ENCODE measurements around the gene PLXDC1.
"Not testable (repeated sequence)": the region's sequence is repeated elsewhere in the genome, so short reads cannot be mapped to it uniquely, and the experiment has no call there.

Gene PLXDC1

GRCh38 chr17:39036009-39036408, 115.4 kb downstream of the PLXDC1 start (continued):
- TF ChIP-seq ZBTB6 (tag by site-specific recombination; IDR thresholded peaks at IDR 0.05) (no peak), ZNF426 (tag by site-specific recombination; IDR thresholded peaks at IDR 0.05) (no peak), ZSCAN5A (tag by site-specific recombination; IDR thresholded peaks at IDR 0.05) (no peak), TSHZ1 (tag by site-specific recombination; IDR thresholded peaks at IDR 0.05; ENCODE audit: borderline replicate concordance) (no peak), ZSCAN30 (tag by site-specific recombination; IDR thresholded peaks at IDR 0.05) (no peak), ZNF670 (tag by site-specific recombination; IDR thresholded peaks at IDR 0.05; ENCODE audit: low read depth) (no peak), ZNF202 (tag by site-specific recombination; IDR thresholded peaks at IDR 0.05; ENCODE audit: borderline replicate concordance) (no peak)

GRCh38 chr17:39035578-39035977, 115.9 kb downstream of the PLXDC1 start:
- CTCF ChIA-PET; POLR2A ChIA-PET; H3K27ac ChIP-seq (ENCODE audit: extremely low read depth, low read depth, low read length); H3K9me3 ChIP-seq (ENCODE audit: control insufficient read depth, insufficient read depth, low read depth, low read length); H3K4me1 ChIP-seq (ENCODE audit: control insufficient read depth, insufficient read depth, low read length); H3K4me3 ChIP-seq (ENCODE audit: low read depth, low read length); H3K36me3 ChIP-seq (ENCODE audit: control insufficient read depth in 2 of 2, insufficient read depth in 1 of 2, low read length in 2 of 2): not testable (repeated sequence)

GRCh38 chr17:39028690-39029089, 122.7 kb downstream of the PLXDC1 start:
- POLR2A ChIA-PET: interaction anchor here (0.6 kb wide), 1 partner anchor 277 kb away, joined by 4 read pairs; no protein-coding TSS in a partner anchor
- Histone ChIP-seq H3K36me3 (ENCODE audit: control insufficient read depth in 2 of 2, insufficient read depth in 1 of 2, low read length in 2 of 2) (no peaks in the 10 kb centered on the region), H3K4me1 (ENCODE audit: control insufficient read depth, insufficient read depth, low read length) (peaks cover 7% of the 10 kb centered on the region), H3K27ac (ENCODE audit: extremely low read depth, low read depth, low read length) (no peak overlapping the region), H3K9me3 (ENCODE audit: control insufficient read depth, insufficient read depth, low read depth, low read length) (no peaks in the 10 kb centered on the region), H3K4me3 (ENCODE audit: low read depth, low read length) (no peak overlapping the region)
- CTCF ChIA-PET: interaction anchor here (0.8 to 1.1 kb wide), 3 partner anchors 9 to 417 kb away, joined by 3 to 4 read pairs (median 3); no protein-coding TSS in a partner anchor
- no peak for TF ChIP-seq ZNF404 (tag by site-specific recombination; IDR thresholded peaks at IDR 0.05)
- no peak for TF ChIP-seq ZFHX2 (tag by site-specific recombination; conservative IDR thresholded peaks at IDR 0.05)
- TF ChIP-seq ZBTB20 (tag by site-specific recombination; IDR thresholded peaks at IDR 0.05): no peak
- TF ChIP-seq ZNF626 (tag by site-specific recombination; IDR thresholded peaks at IDR 0.05): no peak
- no peak for TF ChIP-seq ZNF521 (tag by site-specific recombination; IDR thresholded peaks at IDR 0.05)
- TF ChIP-seq ZNF518A (tag by site-specific recombination; conservative IDR thresholded peaks at IDR 0.05; ENCODE audit: low read depth): no peak
- TF ChIP-seq OSR2 (tag by site-specific recombination; IDR thresholded peaks at IDR 0.05): no peak
- TF ChIP-seq ZNF692 (tag by site-specific recombination; IDR thresholded peaks at IDR 0.05): no peak
- TF ChIP-seq SP2 (tag by site-specific recombination; IDR thresholded peaks at IDR 0.05): no peak
- no peak for TF ChIP-seq ZXDB (tag by site-specific recombination; IDR thresholded peaks at IDR 0.05)
- no peak for TF ChIP-seq PRDM4 (tag by site-specific recombination; IDR thresholded peaks at IDR 0.05)
